H1 (cell line): ENCODE data around the gene SLC22A15. TPM values are rescaled to one million over a fixed set of nuclear protein-coding genes. Genes with fewer than 3 reads are reported as not detected.

Experiments used
- CTCF ChIA-PET: fragments of 300-600 bp; sonication (Branson Sonifier 250); formaldehyde crosslinking; loops from one replicate; lab custom pipeline; 2021; ENCODE audit not compliant: partially characterized antibody; lab: Charles Lee
- POLR2A ChIA-PET: fragments of 300-600 bp; sonication (Branson Sonifier 250); formaldehyde crosslinking; loops from one replicate; lab custom pipeline; 2021; ENCODE audit warnings: inconsistent platforms; ENCODE audit not compliant: partially characterized antibody; lab: Charles Lee
- DNase-seq, 2 experiments: peaks; one replicate each; pipeline versions ENCODE4 v3.0.0 to v3.0.0-alpha.2; 2010 to 2022; ENCODE audit warnings: low spot score in 2 of 2, low read depth in 1 of 2, mixed read lengths in 1 of 2
- FAIRE-seq: peaks from 2 replicates; lab custom pipeline; 2011; peaks lifted over from hg19 to GRCh38; lab: Jason Lieb, UNC
- H2AFZ ChIP-seq: 2 replicates; pipeline ENCODE4 v1.8.1; 2012; ENCODE audit warnings: low read length, inconsistent platforms
- H2AK5ac ChIP-seq: 2 replicates; pipeline ENCODE4 v1.6.1; 2013; ENCODE audit warnings: low read depth, low read length
- H2BK120ac ChIP-seq: replicated peaks from 2 replicates; pipeline ENCODE3; 2013; ENCODE audit warnings: low read depth, low read length, inconsistent platforms
- H2BK12ac ChIP-seq: 2 replicates; pipeline ENCODE4 v1.6.1; 2013; ENCODE audit warnings: low read depth, low read length
- H2BK15ac ChIP-seq: 2 replicates; pipeline ENCODE4 v1.6.1; 2013; ENCODE audit warnings: low read length
- H2BK20ac ChIP-seq: 2 replicates; pipeline ENCODE4 v1.6.1; 2013; ENCODE audit warnings: low read length
- H2BK5ac ChIP-seq: 2 replicates; pipeline ENCODE4 v1.6.1; 2013; ENCODE audit warnings: low read depth, low read length
- H3K14ac ChIP-seq: 2 replicates; pipeline ENCODE4 v1.6.1; 2013; ENCODE audit warnings: inconsistent platforms; ENCODE audit not compliant: insufficient read length
- H3K18ac ChIP-seq: 2 replicates; pipeline ENCODE4 v1.6.1; 2013; ENCODE audit warnings: low read length; ENCODE audit errors: extremely low read depth
- H3K23ac ChIP-seq: 2 replicates; pipeline ENCODE4 v1.6.1; 2013; ENCODE audit warnings: inconsistent platforms; ENCODE audit not compliant: insufficient read length
- H3K23me2 ChIP-seq: 2 replicates; pipeline ENCODE4 v1.6.1; 2013; ENCODE audit warnings: low read depth, low read length
- H3K27ac ChIP-seq: 2 replicates; pipeline ENCODE4 v1.6.1; 2011; ENCODE audit warnings: low read depth, low read length, inconsistent platforms
- H3K27me3 ChIP-seq, 4 experiments: replicated peaks in 1 of 4; 1 replicate in 1 of 4; 2 replicates in 3 of 4; pipeline versions ENCODE4 v1.6.1 to v1.8.1; 2011 to 2013; ENCODE audit warnings: low read length in 3 of 4, mild to moderate bottlenecking in 3 of 4, inconsistent platforms in 2 of 4, mixed read lengths in 2 of 4, moderate library complexity in 1 of 4; ENCODE audit not compliant: control insufficient read depth in 3 of 4, insufficient read depth in 3 of 4; ENCODE audit errors: extremely low read depth in 1 of 4
- H3K36me3 ChIP-seq, 4 experiments: 2 replicates each; pipeline versions ENCODE4 v1.6.1 to v1.8.1; 2011 to 2013; ENCODE audit warnings: mild to moderate bottlenecking in 4 of 4, low read length in 3 of 4, moderate library complexity in 2 of 4, control low read depth in 1 of 4, inconsistent platforms in 1 of 4; ENCODE audit not compliant: insufficient read depth in 4 of 4, control insufficient read depth in 2 of 4
- H3K4ac ChIP-seq: replicated peaks from 2 replicates; pipeline ENCODE3; 2013; ENCODE audit warnings: low read length, low read depth, mixed read lengths, inconsistent platforms; ENCODE audit not compliant: insufficient read length
- H3K4me1 ChIP-seq, 4 experiments: replicated peaks in 1 of 4; 1 replicate in 1 of 4; 2 replicates in 3 of 4; pipeline versions ENCODE4 v1.6.1 to v1.8.1; 2011 to 2013; ENCODE audit warnings: low read length in 3 of 4, inconsistent platforms in 2 of 4, mixed read lengths in 1 of 4; ENCODE audit not compliant: insufficient read depth in 4 of 4, control insufficient read depth in 3 of 4
- H3K4me2 ChIP-seq, 2 experiments: 2 replicates each; pipeline versions ENCODE4 v1.6.1 to v1.8.1; 2011 to 2013; ENCODE audit warnings: low read depth in 2 of 2, low read length in 2 of 2, control low read depth in 1 of 2, inconsistent platforms in 1 of 2, mild to moderate bottlenecking in 1 of 2; ENCODE audit not compliant: insufficient read depth in 1 of 2
- H3K4me3 ChIP-seq, 4 experiments: fragments of 200-600, 300-600 bp in 1 of 4; sonication (generic), shearing (Covaris generic), sonication (Bioruptor Twin) in 1 of 4; 2 replicates each; pipeline versions ENCODE4 v1.5.1 to v1.8.1; 2011 to 2016; ENCODE audit warnings: low read length in 4 of 4, low read depth in 3 of 4, control low read depth in 2 of 4, inconsistent platforms in 2 of 4, mild to moderate bottlenecking in 2 of 4, mixed read lengths in 1 of 4, moderate library complexity in 1 of 4; ENCODE audit not compliant: insufficient read depth in 2 of 4; ENCODE audit errors: extremely low read depth in 1 of 4
- H3K56ac ChIP-seq: replicated peaks from 2 replicates; pipeline ENCODE3; 2013; ENCODE audit warnings: low read depth, mild to moderate bottlenecking, mixed read lengths, low read length, inconsistent platforms; ENCODE audit not compliant: insufficient read length
- H3K79me1 ChIP-seq: 2 replicates; pipeline ENCODE4 v1.6.1; 2013; ENCODE audit warnings: low read depth, low read length, control low read depth
- H3K79me2 ChIP-seq, 2 experiments: 2 replicates each; pipeline versions ENCODE4 v1.6.1 to v1.8.1; 2012 to 2013; ENCODE audit warnings: low read length in 2 of 2, mild to moderate bottlenecking in 2 of 2, inconsistent platforms in 1 of 2; ENCODE audit not compliant: insufficient read depth in 2 of 2, control insufficient read depth in 1 of 2
- H3K9ac ChIP-seq, 4 experiments: replicated peaks in 1 of 4; 1 replicate in 1 of 4; 2 replicates in 3 of 4; pipeline versions ENCODE4 v1.6.1 to v1.8.1; 2011 to 2013; ENCODE audit warnings: low read depth in 3 of 4, low read length in 3 of 4, control low read depth in 2 of 4, mild to moderate bottlenecking in 2 of 4, moderate library complexity in 2 of 4, inconsistent platforms in 1 of 4; ENCODE audit errors: extremely low read depth in 1 of 4
- H3K9me3 ChIP-seq, 2 experiments: 2 replicates each; pipeline versions ENCODE4 v1.6.1 to v1.8.1; 2012 to 2013; ENCODE audit warnings: mild to moderate bottlenecking in 2 of 2, moderate library complexity in 2 of 2, control low read depth in 1 of 2, inconsistent platforms in 1 of 2, low read depth in 1 of 2, low read length in 1 of 2, mixed read lengths in 1 of 2; ENCODE audit not compliant: insufficient read depth in 2 of 2
- H4K20me1 ChIP-seq, 2 experiments: replicated peaks in 1 of 2; 2 replicates each; pipeline versions ENCODE3 to v1.8.1; 2011 to 2013; ENCODE audit warnings: inconsistent platforms in 2 of 2, low read length in 2 of 2, mild to moderate bottlenecking in 1 of 2; ENCODE audit not compliant: insufficient read depth in 2 of 2, control insufficient read depth in 1 of 2
- H4K5ac ChIP-seq: 2 replicates; pipeline ENCODE4 v1.6.1; 2013; ENCODE audit warnings: low read length, low read depth, mixed read lengths, inconsistent platforms; ENCODE audit not compliant: insufficient read length
- H4K8ac ChIP-seq: 2 replicates; pipeline ENCODE4 v1.8.0; 2013; ENCODE audit warnings: mild to moderate bottlenecking, moderate library complexity, low read length, inconsistent platforms; ENCODE audit not compliant: insufficient read depth; ENCODE audit errors: extremely low read depth
- H4K91ac ChIP-seq: replicated peaks from 2 replicates; pipeline ENCODE3; 2013; ENCODE audit warnings: low read length, mixed read lengths, inconsistent platforms; ENCODE audit not compliant: insufficient read length
- BRCA1 ChIP-seq: IDR thresholded peaks from 2 replicates; pipeline ENCODE4 v1.6.1; 2012; ENCODE audit warnings: low read depth, low read length, improper control_type of control experiment
- CBX5 ChIP-seq: fragments of 300-800, 300-1000 bp; sonication (generic); IDR thresholded peaks from 2 replicates; pipeline ENCODE4 v1.7.1; 2016; ENCODE audit warnings: antibody characterized with exemption, low read length, low read depth
- CREB1 ChIP-seq: IDR thresholded peaks from 2 replicates; pipeline ENCODE4 v1.6.1; 2012; ENCODE audit warnings: inconsistent platforms
- E2F6 ChIP-seq: IDR thresholded peaks from 2 replicates; pipeline ENCODE4 v1.6.1; 2012; ENCODE audit warnings: inconsistent platforms
- EP300 ChIP-seq, 2 experiments: IDR thresholded peaks; 1 replicate in 1 of 2; 2 replicates in 1 of 2; pipeline ENCODE4 v1.6.1; 2011 to 2012; ENCODE audit warnings: low read depth in 2 of 2, low read length in 2 of 2, mild to moderate bottlenecking in 2 of 2, borderline replicate concordance in 1 of 2, inconsistent platforms in 1 of 2, moderate library complexity in 1 of 2
- EZH2 ChIP-seq: fragments of 200-600 bp; sonication (generic); IDR thresholded peaks from 2 replicates; pipeline ENCODE4 v1.7.1; 2012; ENCODE audit warnings: low read depth, mild to moderate bottlenecking, moderate library complexity, low read length, inconsistent platforms; ENCODE audit not compliant: severe bottlenecking
- GTF2F1 ChIP-seq: IDR thresholded peaks from 2 replicates; pipeline ENCODE4 v1.6.1; 2012; ENCODE audit warnings: low read depth, low read length, improper control_type of control experiment, borderline replicate concordance
- HDAC2 ChIP-seq, 2 experiments: fragments of 300-600 bp in 1 of 2; sonication (generic) in 1 of 2; IDR thresholded peaks; 2 replicates each; pipeline ENCODE4 v1.6.1; 2011 to 2012; ENCODE audit warnings: low read depth in 2 of 2, low read length in 2 of 2, mild to moderate bottlenecking in 2 of 2, moderate library complexity in 2 of 2, borderline replicate concordance in 1 of 2, inconsistent platforms in 1 of 2
- TAF7 ChIP-seq: optimal IDR thresholded peaks from 2 replicates; pipeline ENCODE3; 2011; ENCODE audit warnings: low read depth, mild to moderate bottlenecking, inconsistent platforms, low read length, moderate library complexity, borderline replicate concordance
- TBP ChIP-seq: IDR thresholded peaks from 2 replicates; pipeline ENCODE4 v1.6.1; 2011; ENCODE audit warnings: low read depth, low read length, improper control_type of control experiment
- YY1 ChIP-seq: IDR thresholded peaks from 2 replicates; pipeline ENCODE4 v1.6.1; 2011; ENCODE audit warnings: low read depth, mild to moderate bottlenecking, low read length
- WGBS, 2 experiments: shearing (Covaris generic) in 1 of 2; methylation state at CpG; one replicate each; pipeline versions ENCODE4 v1.1.6 to v1.1.7; 2013 to 2015; ENCODE audit warnings: low lambda C conversion rate in 2 of 2, mixed read lengths in 2 of 2, inconsistent platforms in 1 of 2, low coverage in 1 of 2, missing lambda C conversion rate in 1 of 2; ENCODE audit not compliant: insufficient replicate concordance in 2 of 2, insufficient coverage in 1 of 2, insufficient read length in 1 of 2; ENCODE audit errors: extremely low coverage in 1 of 2, missing lambda C conversion rate in 1 of 2; 5-methylcytosine and 5-hydroxymethylcytosine counted together
- polyA plus RNA-seq, 7 experiments: library from polyadenylated mRNA; depleted of rRNA in 3 of 7; stranded (reverse) in 5 of 7; unstranded in 2 of 7; fragments of >200 nt in 5 of 7; fragments of 200-250 nt in 2 of 7; gene quantifications; 1 replicate in 5 of 7; 2 replicates in 1 of 7; 4 replicates in 1 of 7; pipeline versions ENCODE4 v1.2.1 to v1.2.3, GENCODE V29; 2011 to 2013; ENCODE audit warnings: missing spikeins in 2 of 7, mixed read lengths in 2 of 7
- total RNA-seq: library from RNA; stranded (reverse); fragmentation: NEBNext Ultra II Directional; extraction: Animal tissue kit (Norgen Biotek cat#: 25700); gene quantifications from 2 replicates; pipeline ENCODE4 v1.2.1, GENCODE V29; 2021

Gene SLC22A15
- total and polyA plus RNA-seq, 2 of the 8 experiments (the other 6 are each of a cell fraction or from before 2014, with no cell fraction given), result 3.2 to 3.3 TPM

DNA sequence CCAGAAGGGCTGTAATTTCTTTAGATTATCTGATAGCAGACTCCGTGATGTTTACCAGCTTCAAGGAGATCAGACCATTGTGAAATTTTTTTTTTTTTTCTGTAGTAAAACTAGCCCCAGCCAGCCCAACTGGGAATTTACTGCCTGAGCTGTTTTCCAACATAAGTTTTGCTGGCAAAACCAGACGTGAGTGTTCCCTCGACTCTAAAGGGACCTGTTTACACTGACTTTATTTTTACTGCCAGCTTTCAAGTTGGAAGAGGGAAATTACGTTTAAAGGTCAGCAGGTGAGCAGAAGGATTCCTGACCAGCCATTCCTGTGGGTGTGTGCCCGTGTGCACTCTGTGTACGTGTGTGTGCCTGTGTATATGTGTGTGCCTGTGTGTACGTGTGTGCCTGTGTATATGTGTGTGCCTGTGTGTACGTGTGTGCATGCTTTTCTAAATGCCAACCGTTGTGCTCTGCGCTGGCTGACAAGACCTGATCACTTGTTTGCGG is 135.3 kb downstream of the SLC22A15 start:
- H4K8ac ChIP-seq, result no peak overlapping the region
- H2AK5ac ChIP-seq, result no peak overlapping the region
- POLR2A ChIA-PET, result no interaction called here
- H3K27ac ChIP-seq, result no peak overlapping the region
- no peaks in the 10 kb centered on the region for H3K79me2 ChIP-seq
- WGBS, 2 experiments, result 87% methylated on average over 11 of the region's 11 CpGs; no CpG with 5 or more reads in 1 of the 2 experiments
- CTCF ChIA-PET, result interaction anchor here (0.6 to 1.7 kb wide), 3 partner anchors 15 to 1643 kb away, joined by 3 to 5 read pairs (median 3); no protein-coding TSS in a partner anchor
- H3K4ac ChIP-seq, result no peak overlapping the region
- H3K79me1 ChIP-seq, result no peaks in the 10 kb centered on the region
- H3K18ac ChIP-seq, result no peak overlapping the region
- H4K5ac ChIP-seq, result no peak overlapping the region
- no peak overlapping the region for H2BK5ac ChIP-seq
- H2BK15ac ChIP-seq, result no peak overlapping the region
- no peak overlapping the region for H3K4me3 ChIP-seq
- no peak overlapping the region for H3K23ac ChIP-seq
- H3K14ac ChIP-seq, result no peak overlapping the region
- no peak overlapping the region for H3K4me2 ChIP-seq
- H4K91ac ChIP-seq, result no peak overlapping the region
- no peaks in the 10 kb centered on the region for H3K36me3 ChIP-seq
- no peak overlapping the region for H2BK120ac ChIP-seq
- no peaks in the 10 kb centered on the region for H3K23me2 ChIP-seq
- H3K9ac ChIP-seq, result no peak overlapping the region
- peaks cover 0 to 1% (median 0%) of the 10 kb centered on the region in 4 experiments; a peak in 1 of 7 replicates for H3K27me3 ChIP-seq
- H4K20me1 ChIP-seq, result no peaks in the 10 kb centered on the region
- no peak overlapping the region for H2BK20ac ChIP-seq
- FAIRE-seq, result no peak
- H3K56ac ChIP-seq, result no peak overlapping the region
- no peak overlapping the region for H2AFZ ChIP-seq
- TF ChIP-seq YY1 (no peak), HDAC2 (IDR thresholded peaks at IDR 0.05; ENCODE audit: borderline replicate concordance in 1 of 2, low read depth in 2 of 2, low read length in 2 of 2) (no peak), EP300 (IDR thresholded peaks at IDR 0.05; ENCODE audit: borderline replicate concordance in 1 of 2, low read depth in 2 of 2, low read length in 2 of 2) (no peak), EZH2 (no peak), TBP (no peak), CBX5 (no peak), E2F6 (no peak), BRCA1 (no peak), GTF2F1 (no peak), CREB1 (no peak), TAF7 (no peak)
- TF ChIP-seq, all 59 proteins: peak for 0
- H3K4me1 ChIP-seq, result no peaks in the 10 kb centered on the region
- no peaks in the 10 kb centered on the region for H3K9me3 ChIP-seq
- H2BK12ac ChIP-seq, result no peak overlapping the region
- no peak for DNase-seq
